AG09309 (cell line): ENCODE results near the gene MEAF6.

Source experiments
- DNase-seq: peaks from one replicate; pipeline ENCODE4 v3.0.0-alpha.2; 2010; ENCODE audit warnings: low read depth
- H3K4me3 ChIP-seq: 2 replicates; pipeline ENCODE4 v1.5.1; 2011; ENCODE audit warnings: mild to moderate bottlenecking, low read depth, low read length, moderate library complexity; ENCODE audit not compliant: control insufficient read depth
- CTCF ChIP-seq: IDR thresholded peaks from 2 replicates; pipeline ENCODE4 v1.5.1; 2011; ENCODE audit warnings: mild to moderate bottlenecking, low read depth, low read length, inconsistent platforms; ENCODE audit not compliant: insufficient read depth, control insufficient read depth; ENCODE audit errors: missing control alignments

The MEAF6 gene

GRCh38 chr1:37469386-37469785 lies 45.2 kb downstream of the MEAF6 start:
- no peak overlapping the region for H3K4me3 ChIP-seq
- TF ChIP-seq CTCF, result no peak
- no peak for DNase-seq

GRCh38 chr1:37468037-37468436 lies 46.5 kb downstream of the MEAF6 start:
- H3K4me3 ChIP-seq, result no peak overlapping the region
- TF ChIP-seq CTCF, result no peak
- no peak for DNase-seq

GRCh38 chr1:37465593-37466517 lies 48.7 kb downstream of the MEAF6 start:
- no peak overlapping the region for H3K4me3 ChIP-seq
- no peak for DNase-seq
- no peak for TF ChIP-seq CTCF

GRCh38 chr1:37464443-37464842 lies 50.1 kb downstream of the MEAF6 start:
- TF ChIP-seq CTCF, result no peak
- no peak overlapping the region for H3K4me3 ChIP-seq
- no peak for DNase-seq

- DNase-seq, result no peak
- H3K4me3 ChIP-seq, result no peak overlapping the region
- TF ChIP-seq CTCF, result no peak
Measured at GRCh38 chr1:37461698-37462436, 52.7 kb downstream of the MEAF6 start.

- no peak for DNase-seq
- no peak overlapping the region for H3K4me3 ChIP-seq
- no peak for TF ChIP-seq CTCF
Measured at GRCh38 chr1:37458551-37458950, 56.0 kb downstream of the MEAF6 start.
